ENCODE measurements around the gene HYAL3. TPM values are rescaled to one million over a fixed set of nuclear protein-coding genes. Genes with fewer than 3 reads are reported as not detected.

The HYAL3 gene
- total RNA-seq, 2 donors from 2014 or later = 2.5 to 4.2 TPM

GRCh38 chr3:50270422-50271224 lies 28.6 kb downstream of the HYAL3 start:
- H3K9ac ChIP-seq (ENCODE audit: low read depth in 2 of 2, low read length in 2 of 2) = peak overlapping the region; percentile 17 to 91
- no peaks in the 10 kb centered on the region for H3K9me3 ChIP-seq
- no peak for TF ChIP-seq CTCF (IDR thresholded peaks at IDR 0.05)
- DNase-seq = no peak
- H3K4me3 ChIP-seq = peak overlapping the region; percentile 35
- intact Hi-C loops (cut with DNase I) = loop anchor here (5.0 to 10.0 kb wide), 2 partner anchors 54 to 78 kb away; partner anchors contain the start of genes GNAT1, HYAL2 and TUSC2
- H3K36me3 ChIP-seq = no peaks in the 10 kb centered on the region
- peaks cover 28% of the 10 kb centered on the region for H3K4me1 ChIP-seq
- H3K27ac ChIP-seq = peak overlapping the region; percentile 31
- H3K27me3 ChIP-seq = peaks cover 5% of the 10 kb centered on the region

GRCh38 chr3:50269977-50270413 lies 29.2 kb downstream of the HYAL3 start:
- Histone ChIP-seq H3K27ac (peak overlapping the region; percentile 85), H3K36me3 (no peaks in the 10 kb centered on the region), H3K4me3 (peak overlapping the region; percentile 35), H3K4me1 (peaks cover 28% of the 10 kb centered on the region), H3K27me3 (peaks cover 5% of the 10 kb centered on the region), H3K9ac (ENCODE audit: low read depth in 2 of 2, low read length in 2 of 2) (peak overlapping the region; percentile 88 to 91), H3K9me3 (no peaks in the 10 kb centered on the region)
- no peak for DNase-seq
- no peak for TF ChIP-seq CTCF (IDR thresholded peaks at IDR 0.05)
- intact Hi-C loops (cut with DNase I) = loop anchor here (5.0 to 10.0 kb wide), 2 partner anchors 55 to 78 kb away; partner anchors contain the start of genes GNAT1, HYAL2 and TUSC2

- no peak for TF ChIP-seq CTCF (IDR thresholded peaks at IDR 0.05)
- Histone ChIP-seq H3K9ac (ENCODE audit: low read depth in 2 of 2, low read length in 2 of 2) (peak overlapping the region; percentile 88 to 91), H3K4me3 (peak overlapping the region; percentile 35), H3K9me3 (no peaks in the 10 kb centered on the region), H3K4me1 (peaks cover 28% of the 10 kb centered on the region), H3K27ac (peak overlapping the region; percentile 85), H3K36me3 (no peaks in the 10 kb centered on the region), H3K27me3 (peaks cover 5% of the 10 kb centered on the region)
- intact Hi-C loops (cut with DNase I) = no loop called here
- no peak for DNase-seq
These were observed 29.7 kb downstream of the HYAL3 start for GRCh38 chr3:50269460-50269859.

- peak within 1 kb of the TSS; percentile 35 for H3K4me3 ChIP-seq
- TF ChIP-seq CTCF (IDR thresholded peaks at IDR 0.05) = no peak
- peak; percentile 88 for DNase-seq
- H3K27ac ChIP-seq = peak within 1 kb of the TSS; percentile 85
- H3K9ac ChIP-seq (ENCODE audit: low read depth in 2 of 2, low read length in 2 of 2) = peak within 1 kb of the TSS; percentile 88 to 91
- peaks cover 25% of the 10 kb centered on the region for H3K4me1 ChIP-seq
- peaks cover 4% of the 10 kb centered on the region for H3K27me3 ChIP-seq
- intact Hi-C loops (cut with DNase I) = no loop called here
- H3K9me3 ChIP-seq = no peaks in the 10 kb centered on the region
- no peaks in the 10 kb centered on the region for H3K36me3 ChIP-seq
These were observed 30.3 kb downstream of the HYAL3 start, which contains the start of gene SEMA3B for GRCh38 chr3:50268703-50269451. Gene SEMA3B, plus strand, starts transcription at chr3:50269147. Its CDS starts 94 bp downstream, at chr3:50269241.

GRCh38 chr3:50268276-50268675 lies 30.9 kb downstream of the HYAL3 start:
- TF ChIP-seq CTCF (IDR thresholded peaks at IDR 0.05) = no peak
- no peak for DNase-seq
- Histone ChIP-seq H3K4me1 (peaks cover 19% of the 10 kb centered on the region), H3K27ac (peak overlapping the region; percentile 85), H3K27me3 (no peaks in the 10 kb centered on the region), H3K4me3 (peak overlapping the region; percentile 35), H3K9me3 (no peaks in the 10 kb centered on the region), H3K9ac (ENCODE audit: low read depth in 2 of 2, low read length in 2 of 2) (peak overlapping the region; percentile 88 to 91), H3K36me3 (no peaks in the 10 kb centered on the region)
- intact Hi-C loops (cut with DNase I) = no loop called here

Measured in colonic mucosa (tissue), 4 donors.